Left ventricle myocardium inferior (tissue), 1 donor: ENCODE results near the gene WDR36. TPM values are rescaled to one million over a fixed set of nuclear protein-coding genes. Genes with fewer than 3 reads are reported as not detected.

Experiments used
- DNase-seq: peaks from one replicate; pipeline ENCODE4 v3.0.0-alpha.2; 2020
- H3K27ac ChIP-seq: fragments of 200-600 bp; replicated peaks from 2 replicates; pipeline ENCODE4 v1.8.0; 2021
- H3K27me3 ChIP-seq: fragments of 200-600 bp; 2 replicates; pipeline ENCODE4 v1.8.0; 2021; ENCODE audit warnings: low read depth
- H3K36me3 ChIP-seq: fragments of 200-600 bp; 2 replicates; pipeline ENCODE4 v1.8.0; 2021
- H3K4me1 ChIP-seq: fragments of 200-600 bp; 2 replicates; pipeline ENCODE4 v1.8.0; 2021
- H3K4me3 ChIP-seq: fragments of 200-600 bp; 2 replicates; pipeline ENCODE4 v1.8.0; 2021; ENCODE audit warnings: mild to moderate bottlenecking, moderate library complexity
- H3K9me3 ChIP-seq: fragments of 200-600 bp; replicated peaks from 2 replicates; pipeline ENCODE4 v1.8.0; 2021
- CTCF ChIP-seq: fragments of 200-600 bp; IDR thresholded peaks from 2 replicates; pipeline ENCODE4 v1.8.0; 2021; ENCODE audit warnings: antibody characterized with exemption, mild to moderate bottlenecking, borderline replicate concordance
- intact Hi-C: fragments of 100-400 bp; cut with micrococcal nuclease; formaldehyde crosslinking; loops from one replicate; pipeline ENCODE4 v1.11.0; 2022
- total RNA-seq: library from RNA; stranded (reverse); fragmentation: NEBNext Ultra II Directional; extraction: Animal tissue kit (Norgen Biotek cat#: 25700); gene quantifications from one replicate; pipeline ENCODE4 v1.2.1, GENCODE V29; 2021
- donor health status: DM: no; HTN: yes; CAD: no; lungs with severe emphysema.

The WDR36 gene
- total RNA-seq, 1 donor from 2014 or later: 11.8 TPM

DNA sequence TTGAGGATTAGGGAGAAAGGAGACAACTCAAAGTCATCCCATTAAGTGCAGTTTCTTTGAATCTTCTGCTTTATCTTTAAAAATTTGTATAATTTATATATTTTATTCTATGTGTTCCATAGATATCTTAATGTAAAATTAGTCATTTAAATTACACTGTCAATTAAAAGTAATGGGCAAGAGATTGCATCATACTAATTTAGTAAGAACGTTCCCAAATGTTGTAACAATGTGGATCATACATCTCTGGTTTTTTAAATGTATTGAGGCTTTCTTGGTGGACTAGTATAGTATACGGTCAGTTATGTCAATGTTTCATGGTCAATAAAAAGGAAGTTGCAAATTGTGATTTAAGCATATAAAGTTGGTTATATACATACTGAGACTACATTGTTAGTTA is 14.5 kb upstream of the WDR36 start:
- intact Hi-C loops: no loop called here
- Histone ChIP-seq H3K9me3 (no peaks in the 10 kb centered on the region), H3K27ac (no peak overlapping the region), H3K27me3 (peaks cover 9% of the 10 kb centered on the region), H3K36me3 (no peaks in the 10 kb centered on the region), H3K4me3 (no peak overlapping the region), H3K4me1 (peaks cover 27% of the 10 kb centered on the region)
- TF ChIP-seq CTCF: no peak
- no peak for DNase-seq

GRCh38 chr5:111079846-111080245 is 12.3 kb upstream of the WDR36 start:
- intact Hi-C loops: no loop called here
- no peak for TF ChIP-seq CTCF
- Histone ChIP-seq H3K4me3 (no peak overlapping the region), H3K36me3 (no peaks in the 10 kb centered on the region), H3K27me3 (peaks cover 6% of the 10 kb centered on the region), H3K4me1 (peaks cover 7% of the 10 kb centered on the region), H3K27ac (no peak overlapping the region), H3K9me3 (no peaks in the 10 kb centered on the region)
- DNase-seq: no peak

DNA sequence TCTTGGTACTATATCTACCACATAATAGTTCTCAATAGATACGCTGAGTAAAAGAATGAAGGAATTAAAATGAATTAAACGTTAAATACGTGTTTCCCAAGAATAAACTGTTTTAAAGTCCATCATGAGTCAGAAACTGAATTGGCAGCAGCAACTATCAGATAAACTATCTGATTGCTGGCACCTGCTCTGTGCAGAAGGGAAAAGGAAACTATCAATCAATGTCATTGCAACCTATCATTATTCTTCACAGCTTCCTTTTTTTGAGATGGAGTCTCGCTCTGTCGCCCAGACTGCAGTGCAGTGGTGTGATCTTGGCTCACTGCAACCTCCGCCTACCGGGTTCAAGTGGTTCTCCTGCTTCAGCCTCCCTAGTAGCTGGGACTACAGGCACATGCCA is 8.8 kb upstream of the WDR36 start:
- H3K36me3 ChIP-seq: no peaks in the 10 kb centered on the region
- DNase-seq: no peak
- no peak overlapping the region for H3K27ac ChIP-seq
- peaks cover 6% of the 10 kb centered on the region for H3K27me3 ChIP-seq
- H3K4me1 ChIP-seq: no peaks in the 10 kb centered on the region
- H3K9me3 ChIP-seq: no peaks in the 10 kb centered on the region
- no peak overlapping the region for H3K4me3 ChIP-seq
- intact Hi-C loops: no loop called here
- TF ChIP-seq CTCF: no peak

- no peak for TF ChIP-seq CTCF
- peaks cover 55% of the 10 kb centered on the region for H3K36me3 ChIP-seq
- no peak overlapping the region for H3K27ac ChIP-seq
- peaks cover 30% of the 10 kb centered on the region for H3K4me1 ChIP-seq
- H3K27me3 ChIP-seq: no peaks in the 10 kb centered on the region
- intact Hi-C loops: no loop called here
- DNase-seq: no peak
- no peak overlapping the region for H3K4me3 ChIP-seq
- H3K9me3 ChIP-seq: no peaks in the 10 kb centered on the region
Measured at GRCh38 chr5:111095982-111096381, 3.8 kb downstream of the WDR36 start.

DNA sequence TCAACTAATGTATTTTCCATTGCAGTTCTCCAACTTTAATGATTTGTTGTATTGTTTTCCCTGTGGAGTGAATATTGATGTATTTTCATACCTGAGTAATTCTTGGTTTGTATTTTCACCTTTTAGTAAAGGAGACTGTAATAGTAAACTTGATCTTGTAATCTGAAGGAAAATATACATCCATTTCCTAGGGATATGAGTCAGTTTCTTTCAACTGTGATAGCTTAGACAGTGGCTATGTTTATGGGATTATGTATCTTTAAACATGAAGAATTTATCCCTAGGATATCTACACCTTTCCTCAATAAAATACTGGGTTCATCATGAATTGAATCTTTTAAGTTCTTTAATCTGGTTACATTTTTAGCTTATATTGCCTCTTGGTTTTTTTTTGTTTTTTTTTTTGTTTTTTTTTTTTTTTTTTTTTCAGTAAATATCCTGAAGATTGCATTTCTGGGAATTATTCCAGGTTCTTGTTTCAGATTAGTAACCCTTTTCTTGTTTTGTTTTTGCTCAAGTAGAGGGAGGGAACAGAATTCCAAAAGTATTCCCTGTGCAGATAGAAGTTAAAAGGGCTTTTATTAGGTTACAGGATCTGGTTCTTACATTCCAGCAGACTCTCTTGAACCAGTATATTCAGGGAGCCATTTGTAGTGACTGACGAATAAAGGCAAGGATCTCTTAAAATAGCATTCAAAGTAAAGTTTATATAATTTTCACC is 7.1 kb downstream of the WDR36 start:
- Histone ChIP-seq H3K36me3 (peaks cover 84% of the 10 kb centered on the region), H3K27me3 (no peaks in the 10 kb centered on the region), H3K9me3 (no peaks in the 10 kb centered on the region), H3K4me1 (peaks cover 9% of the 10 kb centered on the region), H3K4me3 (no peak overlapping the region), H3K27ac (no peak overlapping the region)
- TF ChIP-seq CTCF: no peak
- DNase-seq: no peak
- intact Hi-C loops: no loop called here
